GM13977 (cell line): Measurements from ENCODE around the gene TOPORS.
"Not testable (repeated sequence)": the region's sequence is repeated elsewhere in the genome, so short reads cannot be mapped to it uniquely, and the experiment has no call there.

Experiments used
- DNase-seq: peaks from one replicate; pipeline ENCODE4 v3.0.0; 2012; ENCODE audit warnings: low spot score
- in situ Hi-C: fragments of 300-500 bp; cut with MboI; formaldehyde crosslinking; loops from one replicate; pipeline ENCODE4 v1.12.0; 2022; ENCODE audit warnings: low sequenced_read_pairs, low pct_unique_long_range_greater_than_20kb, mixed read lengths, inconsistent platforms; ENCODE audit not compliant: unreplicated experiment
- TF ChIP-seq, protein P1 (sequence below): IDR thresholded peaks from 2 replicates; pipeline ENCODE4 v1.5.1; 2012; ENCODE audit warnings: mild to moderate bottlenecking, control low read depth; ENCODE audit not compliant: insufficient read depth; ENCODE audit errors: extremely low read depth, missing control alignments

Gene TOPORS

DNA sequence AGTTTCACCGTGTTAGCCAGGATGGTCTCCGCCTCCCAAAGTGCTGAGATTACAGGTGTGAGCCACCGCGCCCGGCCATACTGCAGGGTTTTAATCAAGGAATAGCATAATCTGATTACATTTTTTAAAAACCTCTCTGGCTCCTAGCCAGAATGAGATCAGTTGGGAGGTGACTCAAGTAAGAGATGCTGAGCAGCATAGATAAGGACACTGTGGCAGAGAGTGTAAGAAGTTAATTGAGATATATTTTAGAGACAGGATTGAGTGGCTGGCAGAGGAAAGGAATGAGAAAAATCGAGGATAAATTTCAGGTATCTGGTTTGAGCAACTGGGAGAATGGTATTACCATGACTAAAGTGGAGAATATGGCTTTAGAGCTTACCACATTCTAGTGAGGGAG is 19.1 kb downstream of the TOPORS start:
- TF ChIP-seq, protein P1, sequence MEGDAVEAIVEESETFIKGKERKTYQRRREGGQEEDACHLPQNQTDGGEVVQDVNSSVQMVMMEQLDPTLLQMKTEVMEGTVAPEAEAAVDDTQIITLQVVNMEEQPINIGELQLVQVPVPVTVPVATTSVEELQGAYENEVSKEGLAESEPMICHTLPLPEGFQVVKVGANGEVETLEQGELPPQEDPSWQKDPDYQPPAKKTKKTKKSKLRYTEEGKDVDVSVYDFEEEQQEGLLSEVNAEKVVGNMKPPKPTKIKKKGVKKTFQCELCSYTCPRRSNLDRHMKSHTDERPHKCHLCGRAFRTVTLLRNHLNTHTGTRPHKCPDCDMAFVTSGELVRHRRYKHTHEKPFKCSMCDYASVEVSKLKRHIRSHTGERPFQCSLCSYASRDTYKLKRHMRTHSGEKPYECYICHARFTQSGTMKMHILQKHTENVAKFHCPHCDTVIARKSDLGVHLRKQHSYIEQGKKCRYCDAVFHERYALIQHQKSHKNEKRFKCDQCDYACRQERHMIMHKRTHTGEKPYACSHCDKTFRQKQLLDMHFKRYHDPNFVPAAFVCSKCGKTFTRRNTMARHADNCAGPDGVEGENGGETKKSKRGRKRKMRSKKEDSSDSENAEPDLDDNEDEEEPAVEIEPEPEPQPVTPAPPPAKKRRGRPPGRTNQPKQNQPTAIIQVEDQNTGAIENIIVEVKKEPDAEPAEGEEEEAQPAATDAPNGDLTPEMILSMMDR: no peak
- in situ Hi-C loops: no loop called here
- DNase-seq: no peak

DNA sequence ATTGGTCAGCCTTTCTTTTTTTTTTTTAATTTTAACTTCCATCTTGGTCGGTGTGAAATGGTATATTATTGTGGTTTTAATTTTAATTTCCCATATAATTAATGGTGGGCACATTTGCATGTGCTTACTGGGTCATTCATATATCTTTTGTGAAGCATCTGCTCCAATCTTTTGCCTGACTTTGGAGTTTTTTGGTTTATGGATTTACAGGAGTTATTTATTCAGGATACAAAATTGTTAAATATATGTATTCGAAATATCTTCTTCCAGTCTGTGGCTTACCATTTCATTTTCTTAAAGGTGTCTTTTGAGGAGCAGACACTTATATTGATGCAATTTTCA is 25.7 kb downstream of the TOPORS start:
- in situ Hi-C loops: no loop called here
- no peak for DNase-seq
- TF ChIP-seq, protein P1: no peak

DNA sequence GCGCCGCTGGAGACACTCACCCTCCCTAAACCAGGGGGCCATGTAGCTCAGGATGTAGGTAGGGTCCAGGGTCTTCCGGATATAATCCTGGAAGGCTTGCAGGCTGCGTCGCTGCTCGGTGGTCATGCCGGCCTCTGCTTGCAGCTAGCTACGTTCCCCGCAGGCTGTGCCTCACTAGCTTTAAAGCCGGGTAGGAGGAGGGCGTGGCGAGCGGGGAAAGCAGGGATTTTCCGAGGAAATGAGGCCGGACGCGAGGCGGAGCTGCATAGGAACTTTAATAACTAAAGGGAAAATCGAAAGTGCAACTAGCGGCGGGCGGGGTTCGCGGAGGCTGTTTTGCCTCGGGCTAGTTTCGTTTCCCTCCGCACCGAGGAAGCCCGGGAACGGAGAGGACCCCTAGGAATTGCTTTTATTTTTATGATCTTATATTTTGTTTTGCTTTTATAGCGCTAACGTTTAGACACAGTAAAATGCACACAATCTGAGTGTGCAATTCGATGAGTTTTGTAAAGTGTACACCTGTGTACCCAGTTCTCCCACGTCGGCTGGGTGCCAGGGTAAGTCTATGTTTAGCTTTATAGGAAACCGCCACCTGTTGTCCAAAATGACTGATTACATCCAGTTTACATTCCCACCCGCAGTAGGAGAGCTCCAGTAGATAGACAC is 26.2 kb downstream of the TOPORS start, which contains the start of gene RIGI:
RIGI (minus strand) TSS at position 156 of the 666 bp plus-strand sequence; CDS start at position 126, 30 bp downstream.
- DNase-seq: peak; percentile 38
- in situ Hi-C loops: no loop called here
- TF ChIP-seq, protein P1: peak; percentile 36

DNA sequence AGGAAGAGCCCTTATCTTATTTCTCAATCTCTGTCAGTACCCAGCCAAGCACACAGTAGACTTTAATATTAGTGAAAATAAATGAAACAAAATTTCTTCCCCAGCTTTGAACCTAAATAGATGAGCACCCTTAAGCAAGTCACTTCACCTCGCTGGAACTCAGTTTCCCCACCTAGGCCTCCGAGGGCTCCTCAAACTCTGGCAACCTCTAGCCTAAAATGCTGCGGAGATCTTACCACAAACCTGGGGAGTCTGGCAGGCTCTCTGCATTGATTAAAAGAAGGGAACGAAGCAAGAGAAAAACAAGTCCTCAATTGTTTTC is 26.7 kb downstream of the TOPORS start:
- TF ChIP-seq, protein P1: no peak
- in situ Hi-C loops: no loop called here
- DNase-seq: no peak

DNA sequence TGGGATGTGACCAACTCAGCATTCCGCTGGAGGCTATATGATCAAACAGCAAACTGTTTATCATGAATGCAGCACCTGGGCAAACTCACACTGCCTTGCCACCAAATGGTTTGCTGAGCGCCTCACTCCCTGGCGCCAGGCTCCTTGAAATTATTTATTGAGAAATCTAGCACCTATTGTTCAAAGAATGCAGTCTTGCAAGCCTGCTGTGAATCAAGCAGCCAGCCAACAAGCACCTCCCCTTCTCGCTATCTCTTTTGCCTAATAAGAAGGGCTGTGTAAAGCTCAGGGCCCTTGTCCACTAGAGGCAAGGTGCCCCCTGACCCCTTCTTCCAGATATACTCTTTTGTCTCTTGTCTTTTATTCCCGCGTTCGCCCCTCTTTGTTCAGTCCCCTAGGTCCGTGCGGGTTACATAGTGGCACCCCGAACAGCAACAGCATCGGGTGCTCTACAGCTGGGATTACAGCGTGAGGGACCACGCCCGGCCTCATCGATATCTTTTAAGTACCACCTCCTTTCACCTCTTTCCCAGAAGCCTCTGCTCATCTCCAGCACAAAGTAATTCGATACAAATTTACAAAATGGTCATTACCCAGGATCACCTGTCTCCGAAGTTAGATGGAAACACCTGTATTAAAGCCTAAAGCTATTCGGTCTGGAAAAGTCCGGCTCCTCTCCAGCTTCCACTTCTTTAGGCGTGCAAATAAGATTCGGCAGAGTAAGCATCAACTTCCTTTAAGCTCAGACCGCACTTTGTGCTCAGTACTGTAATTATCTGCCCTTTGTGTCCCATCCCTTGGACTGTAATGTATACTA is 27.3 kb downstream of the TOPORS start:
- in situ Hi-C loops: no loop called here
- TF ChIP-seq, protein P1: no peak
- peak; percentile 16 for DNase-seq

DNA sequence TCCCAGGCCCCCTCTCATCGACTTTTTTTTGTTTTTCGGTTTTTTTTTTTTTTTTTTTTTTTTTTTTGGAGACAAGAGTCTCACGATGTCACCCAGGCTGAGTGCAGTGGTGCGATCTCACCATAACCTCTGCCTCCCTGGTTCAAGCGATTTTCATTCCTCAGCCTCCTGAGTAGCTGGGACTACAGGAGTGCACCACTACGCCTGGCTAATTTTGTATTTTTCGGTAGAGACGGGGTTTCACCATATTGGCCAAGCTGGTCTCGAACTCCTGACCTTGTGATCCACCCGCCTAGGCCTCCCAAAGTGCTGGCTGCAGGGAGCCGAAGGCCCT is 27.9 kb downstream of the TOPORS start:
- DNase-seq: not testable (repeated sequence)

DNA sequence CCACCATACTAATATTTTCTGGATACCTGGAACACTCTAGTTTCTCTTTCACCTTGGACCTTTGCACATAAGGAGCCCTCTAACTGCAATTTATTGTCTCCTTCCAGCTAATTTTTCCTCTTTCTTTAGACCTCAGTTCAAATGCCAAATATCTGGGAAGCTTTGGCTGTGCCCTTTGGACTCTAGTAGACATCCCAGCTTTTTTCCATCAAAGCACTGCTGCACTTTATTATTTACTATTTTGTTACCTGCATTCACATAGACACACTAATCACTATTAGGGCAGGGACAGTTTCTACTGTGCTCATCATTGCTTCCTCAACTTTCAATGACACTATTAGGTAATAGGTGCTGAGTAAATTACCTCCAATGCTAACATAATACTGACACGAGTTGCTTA is 28.5 kb downstream of the TOPORS start:
- in situ Hi-C loops: no loop called here
- TF ChIP-seq, protein P1: no peak
- DNase-seq: no peak

More for the DNA sequence above, 27.9 kb downstream of the TOPORS start:
- in situ Hi-C loops: not testable (repeated sequence)
